Keratinocyte (primary cell): ENCODE measurements around the gene ANGEL2. TPM values are rescaled to one million over a fixed set of nuclear protein-coding genes. Genes with fewer than 3 reads are reported as not detected.
"Not testable (repeated sequence)": the region's sequence is repeated elsewhere in the genome, so short reads cannot be mapped to it uniquely, and the experiment has no call there.

Experiments
- DNase-seq: peaks from one replicate; pipeline ENCODE4 v3.0.0-alpha.2; 2011; ENCODE audit warnings: low read depth, missing footprints, low spot score
- FAIRE-seq: peaks from 2 replicates; lab custom pipeline; 2011; peaks lifted over from hg19 to GRCh38; lab: Jason Lieb, UNC
- H2AFZ ChIP-seq: 2 replicates; pipeline ENCODE4 v1.6.0; 2012; ENCODE audit warnings: low read length, control low read depth, inconsistent platforms; ENCODE audit not compliant: control insufficient read depth
- H3K27ac ChIP-seq: 2 replicates; pipeline ENCODE4 v1.5.1; 2011; ENCODE audit warnings: low read length; ENCODE audit not compliant: control insufficient read depth, insufficient read depth
- H3K27me3 ChIP-seq: 3 replicates; pipeline ENCODE4 v1.6.0; 2011; ENCODE audit warnings: low read length; ENCODE audit not compliant: control insufficient read depth, insufficient read depth; ENCODE audit errors: extremely low read depth
- H3K36me3 ChIP-seq, 2 experiments: 2 replicates in 1 of 2; 3 replicates in 1 of 2; pipeline ENCODE4 v1.5.1; 2011; ENCODE audit warnings: low read length in 2 of 2, mild to moderate bottlenecking in 1 of 2; ENCODE audit not compliant: control insufficient read depth in 2 of 2, insufficient read depth in 2 of 2; ENCODE audit errors: extremely low read depth in 1 of 2
- H3K4me1 ChIP-seq: 3 replicates; pipeline ENCODE4 v1.5.1; 2011; ENCODE audit warnings: low read length; ENCODE audit not compliant: control insufficient read depth, insufficient read depth; ENCODE audit errors: extremely low read depth
- H3K4me2 ChIP-seq: 3 replicates; pipeline ENCODE4 v1.6.0; 2011; ENCODE audit warnings: low read depth, low read length; ENCODE audit not compliant: control insufficient read depth, insufficient read depth; ENCODE audit errors: extremely low read depth
- H3K4me3 ChIP-seq, 3 experiments: fragments of 200-600 bp in 1 of 3; sonication (generic) in 1 of 3; 2 replicates in 2 of 3; 3 replicates in 1 of 3; pipeline ENCODE4 v1.5.1; 2011 to 2016; ENCODE audit warnings: low read length in 3 of 3, mild to moderate bottlenecking in 3 of 3, control low read depth in 2 of 3, inconsistent platforms in 1 of 3, low read depth in 1 of 3, mixed read lengths in 1 of 3, mixed run types in 1 of 3, moderate library complexity in 1 of 3; ENCODE audit not compliant: control insufficient read depth in 2 of 3, insufficient read depth in 2 of 3; ENCODE audit errors: extremely low read depth in 1 of 3
- H3K79me2 ChIP-seq: 2 replicates; pipeline ENCODE4 v1.6.0; 2012; ENCODE audit warnings: low read length; ENCODE audit not compliant: control insufficient read depth, insufficient read depth
- H3K9ac ChIP-seq: 3 replicates; pipeline ENCODE4 v1.6.0; 2011; ENCODE audit warnings: low read length; ENCODE audit not compliant: control insufficient read depth, insufficient read depth; ENCODE audit errors: extremely low read depth
- H3K9me1 ChIP-seq: 3 replicates; pipeline ENCODE4 v1.6.0; 2011; ENCODE audit warnings: low read length; ENCODE audit not compliant: control insufficient read depth, insufficient read depth; ENCODE audit errors: extremely low read depth
- H3K9me3 ChIP-seq: 2 replicates; pipeline ENCODE4 v1.5.1; 2012; ENCODE audit warnings: low read depth, low read length; ENCODE audit not compliant: control insufficient read depth
- H4K20me1 ChIP-seq: 3 replicates; pipeline ENCODE4 v1.6.0; 2011; ENCODE audit warnings: low read length; ENCODE audit not compliant: control insufficient read depth, insufficient read depth; ENCODE audit errors: extremely low read depth
- EZH2 ChIP-seq: IDR thresholded peaks from one replicate; pipeline ENCODE4 v1.6.1; 2012; ENCODE audit warnings: inconsistent platforms, mild to moderate bottlenecking, low read length, moderate library complexity
- dilution Hi-C: fragments of 300-500 bp; cut with MboI; formaldehyde crosslinking; loops from one replicate; pipeline ENCODE4 v1.7.0; 2020; ENCODE audit warnings: low sequenced_read_pairs; ENCODE audit not compliant: extremely low pct_ligation_motif_present
- polyA plus RNA-seq, 5 experiments: library from polyadenylated mRNA; depleted of rRNA in 3 of 5; stranded (reverse) in 3 of 5; stranded (forward) in 1 of 5; unstranded in 1 of 5; fragments of >200 nt; gene quantifications; 1 replicate in 1 of 5; 2 replicates in 3 of 5; 3 replicates in 1 of 5; pipeline versions ENCODE4 v1.2.1 to v1.2.3, GENCODE V29; 2011 to 2012; ENCODE audit warnings: missing spikeins in 2 of 5, low read depth in 1 of 5, low replicate concordance in 1 of 5
- TF ChIP-seq, protein P1 (sequence below), 3 experiments: IDR thresholded peaks in 1 of 3; conservative IDR thresholded peaks in 1 of 3; optimal IDR thresholded peaks in 1 of 3; 2 replicates in 2 of 3; 3 replicates in 1 of 3; pipeline versions ENCODE3 to v1.5.1; 2011; ENCODE audit warnings: low read length in 3 of 3, mild to moderate bottlenecking in 3 of 3, moderate library complexity in 2 of 3, control low read depth in 1 of 3, inconsistent platforms in 1 of 3; ENCODE audit not compliant: insufficient read depth in 2 of 3; ENCODE audit errors: extremely low read depth in 1 of 3

ANGEL2 gene
- polyA plus RNA-seq, 1 donor (not counting 4 experiments of a cell fraction or from before 2014, with no cell fraction given) = 25.6 TPM

DNA sequence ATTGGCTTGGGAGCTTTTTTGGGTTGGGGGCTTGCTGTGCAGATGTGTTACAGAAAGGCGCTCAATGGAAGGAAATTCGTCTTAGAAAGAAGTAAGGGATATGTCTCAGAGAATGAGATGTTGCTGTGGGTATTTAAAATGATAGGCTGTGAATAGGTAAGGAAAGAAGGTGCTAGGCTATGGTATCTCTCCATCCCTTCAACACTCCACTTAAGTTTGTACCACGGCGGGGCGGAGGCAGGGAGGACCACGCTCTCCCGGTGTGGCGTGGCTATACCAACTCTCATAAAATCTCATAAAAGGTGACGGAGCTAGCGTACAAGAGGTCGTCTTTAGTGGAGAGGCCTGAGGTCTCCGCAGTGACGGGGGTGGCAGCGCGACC lies 35.1 kb upstream of the ANGEL2 start:
- Histone ChIP-seq H2AFZ (peak overlapping the region; percentile 99), H3K9ac (peak overlapping the region; percentile 80), H3K79me2 (peaks cover 21% of the 10 kb centered on the region), H3K4me2 (peak overlapping the region; percentile 91), H4K20me1 (no peaks in the 10 kb centered on the region), H3K9me1 (no peaks in the 10 kb centered on the region), H3K4me3 (peak overlapping the region; percentile 91 to 99 (median 96)), H3K36me3 (no peaks in the 10 kb centered on the region), H3K27me3 (no peaks in the 10 kb centered on the region), H3K4me1 (peaks cover 23% of the 10 kb centered on the region), H3K27ac (peak overlapping the region; percentile 78), H3K9me3 (no peaks in the 10 kb centered on the region)
- FAIRE-seq = no peak
- no peak for DNase-seq
- TF ChIP-seq EZH2 = no peak
- TF ChIP-seq, protein P1, sequence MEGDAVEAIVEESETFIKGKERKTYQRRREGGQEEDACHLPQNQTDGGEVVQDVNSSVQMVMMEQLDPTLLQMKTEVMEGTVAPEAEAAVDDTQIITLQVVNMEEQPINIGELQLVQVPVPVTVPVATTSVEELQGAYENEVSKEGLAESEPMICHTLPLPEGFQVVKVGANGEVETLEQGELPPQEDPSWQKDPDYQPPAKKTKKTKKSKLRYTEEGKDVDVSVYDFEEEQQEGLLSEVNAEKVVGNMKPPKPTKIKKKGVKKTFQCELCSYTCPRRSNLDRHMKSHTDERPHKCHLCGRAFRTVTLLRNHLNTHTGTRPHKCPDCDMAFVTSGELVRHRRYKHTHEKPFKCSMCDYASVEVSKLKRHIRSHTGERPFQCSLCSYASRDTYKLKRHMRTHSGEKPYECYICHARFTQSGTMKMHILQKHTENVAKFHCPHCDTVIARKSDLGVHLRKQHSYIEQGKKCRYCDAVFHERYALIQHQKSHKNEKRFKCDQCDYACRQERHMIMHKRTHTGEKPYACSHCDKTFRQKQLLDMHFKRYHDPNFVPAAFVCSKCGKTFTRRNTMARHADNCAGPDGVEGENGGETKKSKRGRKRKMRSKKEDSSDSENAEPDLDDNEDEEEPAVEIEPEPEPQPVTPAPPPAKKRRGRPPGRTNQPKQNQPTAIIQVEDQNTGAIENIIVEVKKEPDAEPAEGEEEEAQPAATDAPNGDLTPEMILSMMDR (optimal IDR thresholded peaks at IDR 0.05 in 1 of 3, IDR thresholded peaks at IDR 0.05 in 1 of 3, conservative IDR thresholded peaks at IDR 0.05 in 1 of 3; ENCODE audit: extremely low read depth in 1 of 3, insufficient read depth in 2 of 3, low read length in 3 of 3) = no peak
- dilution Hi-C loops = no loop called here

DNA sequence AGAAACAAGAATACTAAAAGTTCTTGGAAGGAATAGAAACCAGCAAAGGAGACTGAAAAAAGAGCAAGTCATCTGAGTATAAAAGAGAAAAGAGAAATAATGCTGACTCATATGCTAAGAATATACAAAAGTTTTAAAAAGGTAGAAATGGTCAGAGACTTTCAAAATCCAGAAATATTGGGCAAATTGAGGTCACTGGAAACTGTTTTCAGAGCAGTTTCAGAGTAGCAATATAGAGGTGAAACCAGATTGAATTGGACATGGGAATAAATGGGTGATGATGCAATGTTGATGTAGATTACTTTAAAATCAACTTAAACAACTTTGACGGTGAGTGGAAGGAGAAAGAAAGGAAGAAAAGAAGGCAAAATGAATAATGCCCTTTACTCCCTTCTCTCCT lies 33.6 kb upstream of the ANGEL2 start:
- no peak overlapping the region for H2AFZ ChIP-seq
- DNase-seq (no peak), FAIRE-seq (no peak)
- H4K20me1 ChIP-seq = no peaks in the 10 kb centered on the region
- dilution Hi-C loops = no loop called here
- TF ChIP-seq, protein P1 (optimal IDR thresholded peaks at IDR 0.05 in 1 of 3, IDR thresholded peaks at IDR 0.05 in 1 of 3, conservative IDR thresholded peaks at IDR 0.05 in 1 of 3; ENCODE audit: extremely low read depth in 1 of 3, insufficient read depth in 2 of 3, low read length in 3 of 3) = no peak
- TF ChIP-seq EZH2 = no peak
- H3K4me2 ChIP-seq = no peak overlapping the region
- no peaks in the 10 kb centered on the region for H3K9me3 ChIP-seq
- H3K27ac ChIP-seq = no peak overlapping the region
- H3K9me1 ChIP-seq = no peaks in the 10 kb centered on the region
- H3K4me1 ChIP-seq = peaks cover 11% of the 10 kb centered on the region
- H3K4me3 ChIP-seq = no peak overlapping the region
- H3K36me3 ChIP-seq = no peaks in the 10 kb centered on the region
- H3K79me2 ChIP-seq = peaks cover 21% of the 10 kb centered on the region
- H3K27me3 ChIP-seq = no peaks in the 10 kb centered on the region
- no peak overlapping the region for H3K9ac ChIP-seq

DNA sequence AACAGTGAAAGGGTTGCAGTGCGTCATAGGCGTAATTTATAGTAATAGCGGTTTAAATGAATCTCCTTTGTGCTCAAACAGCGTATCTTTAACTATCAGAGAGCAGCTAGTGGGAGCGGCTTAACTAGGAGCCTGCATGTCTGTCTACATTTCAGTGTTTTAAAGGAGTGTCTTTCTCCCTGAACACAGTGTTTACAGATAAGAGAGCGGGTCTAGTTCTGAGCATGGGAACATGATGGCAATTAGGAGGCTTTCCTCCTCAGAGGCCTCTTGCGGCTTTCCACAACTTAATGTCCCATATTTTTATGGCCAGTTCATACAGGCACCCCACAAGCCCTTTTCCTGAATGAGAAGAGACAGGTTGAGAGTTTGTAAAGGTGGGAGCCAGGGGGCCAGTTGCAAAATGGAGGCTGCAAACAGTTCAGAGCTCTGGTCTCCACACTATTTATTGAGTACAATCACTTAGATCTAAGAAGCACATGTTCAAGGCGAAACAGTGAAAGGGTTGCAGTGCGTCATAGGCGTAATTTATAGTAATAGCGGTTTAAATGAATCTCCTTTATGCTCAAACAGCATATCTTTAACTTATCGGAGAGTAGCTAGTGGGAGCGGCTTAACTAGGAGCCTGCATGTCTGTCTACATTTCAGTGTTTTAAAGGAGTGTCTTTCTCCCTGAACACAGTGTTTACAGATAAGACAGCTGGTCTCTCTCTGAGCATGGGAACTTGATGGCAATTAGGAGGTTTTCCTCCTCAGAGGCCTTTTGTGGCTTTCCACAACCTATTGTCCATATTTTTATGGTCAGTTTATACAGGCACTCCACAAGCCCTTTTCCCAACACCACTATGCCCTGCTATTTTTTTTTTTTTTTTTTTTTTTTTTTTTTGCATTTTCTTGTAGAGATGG lies 29.9 kb upstream of the ANGEL2 start:
- H3K4me3 ChIP-seq, H3K9me3 ChIP-seq, H3K9ac ChIP-seq, H3K4me2 ChIP-seq, DNase-seq, H2AFZ ChIP-seq, H3K27ac ChIP-seq, FAIRE-seq, H3K79me2 ChIP-seq, H3K9me1 ChIP-seq, H3K27me3 ChIP-seq, dilution Hi-C loops, H3K36me3 ChIP-seq, H4K20me1 ChIP-seq, H3K4me1 ChIP-seq: not testable (repeated sequence)
